HEK293 (cell line): ENCODE data around the gene SNX10.

ENCODE experiments used
- CTCF ChIA-PET: fragments of 350-600 bp; formaldehyde crosslinking; extraction: SDS; loops from one replicate; lab custom pipeline; 2021; ENCODE audit warnings: antibody characterized with exemption; lab: Yijun Ruan, JAX
- POLR2A ChIA-PET: fragments of 300-600 bp; formaldehyde crosslinking; extraction: SDS; loops from one replicate; lab custom pipeline; 2020; ENCODE audit warnings: antibody characterized with exemption, inconsistent platforms; lab: Yijun Ruan, JAX
- H3K27ac ChIP-seq: fragments of 200-500 bp; sonication (Bioruptor generic); 2 replicates; pipeline ENCODE4 v1.5.1; 2014; ENCODE audit warnings: low read depth, low read length, control low read depth, inconsistent platforms; ENCODE audit errors: extremely low read depth
- H3K36me3 ChIP-seq, 2 experiments: fragments of 200-500 bp in 1 of 2; sonication (Bioruptor generic) in 1 of 2; 1 replicate in 1 of 2; 2 replicates in 1 of 2; pipeline ENCODE4 v1.5.1; 2014 to 2017; ENCODE audit warnings: inconsistent platforms in 2 of 2, low read length in 2 of 2; ENCODE audit not compliant: control insufficient read depth in 2 of 2, insufficient read depth in 1 of 2
- H3K4me1 ChIP-seq: fragments of 200-500 bp; sonication (Bioruptor generic); 2 replicates; pipeline ENCODE4 v1.5.1; 2014; ENCODE audit warnings: mild to moderate bottlenecking, low read length, inconsistent platforms; ENCODE audit not compliant: control insufficient read depth, insufficient read depth
- H3K4me3 ChIP-seq: 2 replicates; pipeline ENCODE4 v1.5.1; 2011; ENCODE audit warnings: low read depth, mild to moderate bottlenecking, control low read depth, low read length, moderate library complexity
- H3K9me3 ChIP-seq: fragments of 200-500 bp; sonication (Bioruptor generic); 2 replicates; pipeline ENCODE4 v1.5.1; 2014; ENCODE audit warnings: low read depth, low read length, inconsistent platforms; ENCODE audit not compliant: control insufficient read depth, insufficient read depth
- ELK4 ChIP-seq: IDR thresholded peaks from 2 replicates; pipeline ENCODE4 v1.6.1; 2011; ENCODE audit warnings: mild to moderate bottlenecking, low read depth, low read length, borderline replicate concordance
- KLF16 ChIP-seq: fragments of 450-650 bp; formaldehyde crosslinking; IDR thresholded peaks from 2 replicates; pipeline ENCODE4 v1.5.1; 2017; ENCODE audit warnings: missing biosample characterization, missing genetic modification characterization
- KLF7 ChIP-seq: fragments of 450-650 bp; formaldehyde crosslinking; IDR thresholded peaks from 2 replicates; pipeline ENCODE4 v1.5.1; 2016; ENCODE audit warnings: missing biosample characterization, missing genetic modification characterization, borderline replicate concordance
- SETDB1 ChIP-seq: IDR thresholded peaks from one replicate; pipeline ENCODE4 v1.6.1; 2017; ENCODE audit warnings: mild to moderate bottlenecking, low read length, moderate library complexity, mixed read lengths; ENCODE audit not compliant: insufficient read length
- WT1 ChIP-seq: fragments of 450-650 bp; formaldehyde crosslinking; IDR thresholded peaks from 2 replicates; pipeline ENCODE4 v1.5.1; 2016; ENCODE audit warnings: missing biosample characterization, missing genetic modification characterization
- ZBTB10 ChIP-seq: fragments of 450-650 bp; formaldehyde crosslinking; IDR thresholded peaks from 2 replicates; pipeline ENCODE4 v1.5.1; 2016; ENCODE audit warnings: missing biosample characterization, missing genetic modification characterization
- ZFHX2 ChIP-seq: fragments of 450-650 bp; formaldehyde crosslinking; conservative IDR thresholded peaks from 2 replicates; pipeline ENCODE4 v1.5.1; 2016; ENCODE audit warnings: missing biosample characterization, missing genetic modification characterization
- ZNF112 ChIP-seq: fragments of 450-650 bp; formaldehyde crosslinking; IDR thresholded peaks from 2 replicates; pipeline ENCODE4 v1.5.0; 2017; ENCODE audit warnings: missing biosample characterization, missing genetic modification characterization
- ZNF157 ChIP-seq: fragments of 450-650 bp; formaldehyde crosslinking; IDR thresholded peaks from 2 replicates; pipeline ENCODE4 v1.5.1; 2016; ENCODE audit warnings: missing biosample characterization, missing genetic modification characterization
- ZNF16 ChIP-seq: fragments of 450-650 bp; formaldehyde crosslinking; IDR thresholded peaks from 2 replicates; pipeline ENCODE4 v1.5.1; 2016; ENCODE audit warnings: low read depth, missing biosample characterization, missing genetic modification characterization
- ZNF169 ChIP-seq: fragments of 450-650 bp; formaldehyde crosslinking; IDR thresholded peaks from 2 replicates; pipeline ENCODE4 v1.5.1; 2016; ENCODE audit warnings: missing biosample characterization, missing genetic modification characterization
- ZNF2 ChIP-seq: fragments of 450-650 bp; formaldehyde crosslinking; IDR thresholded peaks from 2 replicates; pipeline ENCODE4 v1.5.1; 2016; ENCODE audit warnings: missing biosample characterization, missing genetic modification characterization
- ZNF214 ChIP-seq: fragments of 450-650 bp; formaldehyde crosslinking; IDR thresholded peaks from 2 replicates; pipeline ENCODE4 v1.5.1; 2017; ENCODE audit warnings: missing biosample characterization, mild to moderate bottlenecking, missing genetic modification characterization, borderline replicate concordance
- ZNF266 ChIP-seq: fragments of 450-650 bp; formaldehyde crosslinking; IDR thresholded peaks from 2 replicates; pipeline ENCODE4 v1.5.1; 2016; ENCODE audit warnings: missing biosample characterization, missing genetic modification characterization, low read depth
- ZNF302 ChIP-seq: fragments of 450-650 bp; formaldehyde crosslinking; IDR thresholded peaks from 2 replicates; pipeline ENCODE4 v1.5.1; 2016; ENCODE audit warnings: missing biosample characterization, missing genetic modification characterization, low read depth
- ZNF394 ChIP-seq: fragments of 450-650 bp; formaldehyde crosslinking; IDR thresholded peaks from 2 replicates; pipeline ENCODE4 v1.5.1; 2016; ENCODE audit warnings: missing biosample characterization, missing genetic modification characterization, mild to moderate bottlenecking, moderate library complexity, borderline replicate concordance
- ZNF510 ChIP-seq: fragments of 450-650 bp; formaldehyde crosslinking; IDR thresholded peaks from 2 replicates; pipeline ENCODE4 v1.5.1; 2018; ENCODE audit warnings: mild to moderate bottlenecking, missing genetic modification characterization, missing biosample characterization; ENCODE audit not compliant: insufficient replicate concordance
- ZNF560 ChIP-seq: fragments of 450-650 bp; formaldehyde crosslinking; IDR thresholded peaks from 2 replicates; pipeline ENCODE4 v1.5.1; 2017; ENCODE audit warnings: missing biosample characterization, missing genetic modification characterization, borderline replicate concordance
- ZNF561 ChIP-seq: fragments of 450-650 bp; IDR thresholded peaks from 2 replicates; pipeline ENCODE4 v1.5.1; 2018; ENCODE audit warnings: missing biosample characterization, missing genetic modification characterization, borderline replicate concordance
- ZNF624 ChIP-seq: fragments of 450-650 bp; formaldehyde crosslinking; IDR thresholded peaks from 2 replicates; pipeline ENCODE4 v1.5.1; 2017; ENCODE audit warnings: missing biosample characterization, missing genetic modification characterization
- ZNF629 ChIP-seq: fragments of 450-650 bp; formaldehyde crosslinking; IDR thresholded peaks from 2 replicates; pipeline ENCODE4 v1.5.1; 2017; ENCODE audit warnings: missing biosample characterization, missing genetic modification characterization
- ZNF664 ChIP-seq: fragments of 450-650 bp; formaldehyde crosslinking; IDR thresholded peaks from 2 replicates; pipeline ENCODE4 v1.5.1; 2016; ENCODE audit warnings: missing biosample characterization, missing genetic modification characterization
- ZNF768 ChIP-seq: fragments of 450-650 bp; formaldehyde crosslinking; IDR thresholded peaks from 2 replicates; pipeline ENCODE4 v1.5.1; 2018; ENCODE audit warnings: missing biosample characterization, mild to moderate bottlenecking, missing genetic modification characterization
- ZNF843 ChIP-seq: fragments of 450-650 bp; formaldehyde crosslinking; IDR thresholded peaks from 2 replicates; pipeline ENCODE4 v1.5.1; 2016; ENCODE audit warnings: missing biosample characterization, missing genetic modification characterization
- TF ChIP-seq, protein P1 (sequence below): fragments of 450-650 bp; formaldehyde crosslinking; IDR thresholded peaks from 2 replicates; pipeline ENCODE4 v1.5.1; 2017; ENCODE audit warnings: missing biosample characterization, missing genetic modification characterization
- TF ChIP-seq, protein P2 (sequence below): fragments of 450-650 bp; formaldehyde crosslinking; IDR thresholded peaks from 2 replicates; pipeline ENCODE4 v1.5.1; 2016; ENCODE audit warnings: missing biosample characterization, missing genetic modification characterization
- TF ChIP-seq, protein P3 (sequence below): fragments of 450-650 bp; formaldehyde crosslinking; IDR thresholded peaks from 2 replicates; pipeline ENCODE4 v1.5.1; 2016; ENCODE audit warnings: missing biosample characterization, missing genetic modification characterization

The SNX10 gene

DNA sequence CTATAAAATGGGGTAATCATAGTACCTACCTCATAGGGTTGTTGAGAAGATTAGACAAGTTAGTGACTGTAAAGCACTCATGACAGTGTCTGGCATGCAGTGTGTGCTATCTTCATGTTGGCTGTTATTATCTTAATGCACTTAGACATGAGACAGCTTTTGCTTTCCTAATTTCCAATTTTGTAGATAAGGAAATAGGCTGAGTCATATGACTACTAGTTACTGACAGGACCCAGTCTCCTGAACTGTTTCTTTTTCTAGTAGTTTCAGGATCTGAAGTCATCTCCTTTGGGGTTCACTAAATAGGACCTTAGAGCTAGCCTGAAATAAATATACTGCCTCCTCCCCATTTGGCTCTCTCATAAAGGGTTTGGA lies 74.2 kb downstream of the SNX10 start:
- ChIA-PET CTCF (interaction anchor here (0.6 to 6.4 kb wide), 30 partner anchors 8 to 797 kb away, joined by 3 to 167 read pairs (median 6); no protein-coding TSS in a partner anchor), POLR2A (interaction anchor here (0.6 to 0.9 kb wide), 2 partner anchors 11 to 473 kb away, joined by 3 to 4 read pairs; no protein-coding TSS in a partner anchor)
- H3K36me3 ChIP-seq: peaks cover 0 to 20% of the 10 kb centered on the region in 2 experiments; a peak in 1 of 3 replicates
- TF ChIP-seq ZNF112 (tag by site-specific recombination) (no peak), ZNF2 (tag by site-specific recombination) (no peak), WT1 (no peak), KLF16 (no peak), ZNF510 (tag by site-specific recombination) (no peak), KLF7 (tag by site-specific recombination) (no peak), ZNF629 (no peak), ZNF624 (tag by site-specific recombination) (no peak), ELK4 (no peak), ZNF266 (tag by site-specific recombination) (no peak), ZNF169 (tag by site-specific recombination) (no peak), ZNF664 (no peak), ZNF214 (tag by site-specific recombination) (no peak), ZNF560 (tag by site-specific recombination) (no peak), ZNF843 (tag by site-specific recombination) (no peak)
- TF ChIP-seq, protein P1, sequence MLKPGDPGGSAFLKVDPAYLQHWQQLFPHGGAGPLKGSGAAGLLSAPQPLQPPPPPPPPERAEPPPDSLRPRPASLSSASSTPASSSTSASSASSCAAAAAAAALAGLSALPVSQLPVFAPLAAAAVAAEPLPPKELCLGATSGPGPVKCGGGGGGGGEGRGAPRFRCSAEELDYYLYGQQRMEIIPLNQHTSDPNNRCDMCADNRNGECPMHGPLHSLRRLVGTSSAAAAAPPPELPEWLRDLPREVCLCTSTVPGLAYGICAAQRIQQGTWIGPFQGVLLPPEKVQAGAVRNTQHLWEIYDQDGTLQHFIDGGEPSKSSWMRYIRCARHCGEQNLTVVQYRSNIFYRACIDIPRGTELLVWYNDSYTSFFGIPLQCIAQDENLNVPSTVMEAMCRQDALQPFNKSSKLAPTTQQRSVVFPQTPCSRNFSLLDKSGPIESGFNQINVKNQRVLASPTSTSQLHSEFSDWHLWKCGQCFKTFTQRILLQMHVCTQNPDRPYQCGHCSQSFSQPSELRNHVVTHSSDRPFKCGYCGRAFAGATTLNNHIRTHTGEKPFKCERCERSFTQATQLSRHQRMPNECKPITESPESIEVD (tag by site-specific recombination): no peak
- TF ChIP-seq, protein P2, sequence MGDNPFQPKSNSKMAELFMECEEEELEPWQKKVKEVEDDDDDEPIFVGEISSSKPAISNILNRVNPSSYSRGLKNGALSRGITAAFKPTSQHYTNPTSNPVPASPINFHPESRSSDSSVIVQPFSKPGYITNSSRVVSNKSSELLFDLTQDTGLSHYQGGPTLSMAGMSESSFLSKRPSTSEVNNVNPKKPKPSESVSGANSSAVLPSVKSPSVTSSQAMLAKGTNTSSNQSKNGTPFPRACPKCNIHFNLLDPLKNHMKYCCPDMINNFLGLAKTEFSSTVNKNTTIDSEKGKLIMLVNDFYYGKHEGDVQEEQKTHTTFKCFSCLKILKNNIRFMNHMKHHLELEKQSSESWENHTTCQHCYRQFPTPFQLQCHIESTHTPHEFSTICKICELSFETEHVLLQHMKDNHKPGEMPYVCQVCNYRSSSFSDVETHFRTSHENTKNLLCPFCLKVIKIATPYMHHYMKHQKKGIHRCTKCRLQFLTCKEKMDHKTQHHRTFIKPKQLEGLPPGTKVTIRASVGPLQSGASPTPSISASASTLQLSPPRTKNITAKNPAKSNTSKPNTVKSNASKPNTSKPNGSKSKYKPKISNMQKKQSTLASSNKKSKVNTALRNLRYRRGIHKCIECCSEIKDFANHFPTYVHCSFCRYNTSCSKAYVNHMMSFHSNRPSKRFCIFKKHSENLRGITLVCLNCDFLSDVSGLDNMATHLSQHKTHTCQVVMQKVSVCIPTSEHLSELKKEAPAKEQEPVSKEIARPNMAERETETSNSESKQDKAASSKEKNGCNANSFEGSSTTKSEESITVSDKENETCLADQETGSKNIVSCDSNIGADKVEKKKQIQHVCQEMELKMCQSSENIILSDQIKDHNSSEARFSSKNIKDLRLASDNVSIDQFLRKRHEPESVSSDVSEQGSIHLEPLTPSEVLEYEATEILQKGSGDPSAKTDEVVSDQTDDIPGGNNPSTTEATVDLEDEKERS (tag by site-specific recombination): no peak
- TF ChIP-seq, all 188 proteins: peak for 0
- no peaks in the 10 kb centered on the region for H3K9me3 ChIP-seq
- H3K4me1 ChIP-seq: no peaks in the 10 kb centered on the region
- H3K4me3 ChIP-seq: no peak overlapping the region
- no peak overlapping the region for H3K27ac ChIP-seq

- Histone ChIP-seq H3K27ac (no peak overlapping the region), H3K36me3 (peaks cover 0 to 20% of the 10 kb centered on the region in 2 experiments; a peak in 1 of 3 replicates), H3K4me3 (no peak overlapping the region), H3K4me1 (peaks cover 3% of the 10 kb centered on the region), H3K9me3 (no peaks in the 10 kb centered on the region)
- ChIA-PET POLR2A (no interaction called here), CTCF (interaction anchor here (0.9 to 6.4 kb wide), 4 partner anchors 174 to 473 kb away, joined by 3 to 167 read pairs (median 39); no protein-coding TSS in a partner anchor)
- TF ChIP-seq ZNF768 (tag by site-specific recombination) (no peak), ZNF16 (tag by site-specific recombination) (no peak), ZBTB10 (tag by site-specific recombination) (no peak), ZNF302 (tag by site-specific recombination) (no peak), ZNF394 (no peak), SETDB1 (no peak), ZNF561 (tag by site-specific recombination) (no peak), ZFHX2 (tag by site-specific recombination) (no peak), ZNF157 (tag by site-specific recombination) (no peak)
- TF ChIP-seq, protein P3, sequence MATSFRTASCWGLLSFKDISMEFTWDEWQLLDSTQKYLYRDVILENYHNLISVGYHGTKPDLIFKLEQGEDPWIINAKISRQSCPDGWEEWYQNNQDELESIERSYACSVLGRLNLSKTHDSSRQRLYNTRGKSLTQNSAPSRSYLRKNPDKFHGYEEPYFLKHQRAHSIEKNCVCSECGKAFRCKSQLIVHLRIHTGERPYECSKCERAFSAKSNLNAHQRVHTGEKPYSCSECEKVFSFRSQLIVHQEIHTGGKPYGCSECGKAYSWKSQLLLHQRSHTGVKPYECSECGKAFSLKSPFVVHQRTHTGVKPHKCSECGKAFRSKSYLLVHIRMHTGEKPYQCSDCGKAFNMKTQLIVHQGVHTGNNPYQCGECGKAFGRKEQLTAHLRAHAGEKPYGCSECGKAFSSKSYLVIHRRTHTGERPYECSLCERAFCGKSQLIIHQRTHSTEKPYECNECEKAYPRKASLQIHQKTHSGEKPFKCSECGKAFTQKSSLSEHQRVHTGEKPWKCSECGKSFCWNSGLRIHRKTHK (tag by site-specific recombination): no peak
These were observed 75.6 kb downstream of the SNX10 start for GRCh38 chr7:26367219-26367711.
